ENCODE measurements around the gene GUSB. TPM values are rescaled to one million over a fixed set of nuclear protein-coding genes. Genes with fewer than 3 reads are reported as not detected.

Gene GUSB
- total and polyA plus RNA-seq, 10 of the 15 experiments (the other 5 are each of a cell fraction or from before 2014, with no cell fraction given) = 9.8 to 71.2 (median 45.4) TPM

DNA sequence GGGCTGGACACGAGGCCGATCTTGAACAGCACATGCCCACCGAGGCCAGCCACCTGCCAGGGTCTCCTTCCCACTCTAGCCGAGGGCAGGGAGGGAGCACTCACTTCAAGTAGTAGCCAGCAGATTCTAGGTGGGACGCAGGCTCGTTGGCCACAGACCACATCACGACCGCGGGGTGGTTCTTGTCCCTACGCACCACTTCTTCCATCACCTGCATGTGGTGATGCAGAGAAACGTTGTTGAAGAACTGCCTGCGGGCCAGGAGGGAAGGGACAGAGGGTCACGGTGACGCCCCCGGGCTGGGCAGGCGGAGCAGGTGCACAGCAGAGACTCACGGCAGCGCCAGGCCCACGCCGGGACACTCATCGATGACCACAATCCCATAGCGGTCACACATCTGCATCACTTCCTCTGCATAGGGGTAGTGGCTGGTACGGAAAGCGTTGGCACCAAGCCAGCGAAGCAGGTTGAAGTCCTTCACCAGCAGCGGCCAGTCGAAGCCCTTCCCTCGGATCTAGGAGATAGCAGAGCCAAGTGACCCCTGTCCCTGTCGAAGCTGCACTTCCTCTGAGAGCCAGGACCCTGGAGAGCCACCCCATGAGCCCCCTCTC lies 7.7 kb downstream of the GUSB start (continued):
- TF ChIP-seq NR2C1 (IDR thresholded peaks at IDR 0.05) (no peak), SRF (IDR thresholded peaks at IDR 0.05; ENCODE audit: low read depth in 2 of 2, low read length in 2 of 2) (no peak), ZSCAN29 (IDR thresholded peaks at IDR 0.05) (no peak), MTA2 (IDR thresholded peaks at IDR 0.05; ENCODE audit: low read depth) (no peak), RAD51 (IDR thresholded peaks at IDR 0.05) (no peak), BACH1 (IDR thresholded peaks at IDR 0.05; ENCODE audit: borderline replicate concordance) (no peak)

DNA sequence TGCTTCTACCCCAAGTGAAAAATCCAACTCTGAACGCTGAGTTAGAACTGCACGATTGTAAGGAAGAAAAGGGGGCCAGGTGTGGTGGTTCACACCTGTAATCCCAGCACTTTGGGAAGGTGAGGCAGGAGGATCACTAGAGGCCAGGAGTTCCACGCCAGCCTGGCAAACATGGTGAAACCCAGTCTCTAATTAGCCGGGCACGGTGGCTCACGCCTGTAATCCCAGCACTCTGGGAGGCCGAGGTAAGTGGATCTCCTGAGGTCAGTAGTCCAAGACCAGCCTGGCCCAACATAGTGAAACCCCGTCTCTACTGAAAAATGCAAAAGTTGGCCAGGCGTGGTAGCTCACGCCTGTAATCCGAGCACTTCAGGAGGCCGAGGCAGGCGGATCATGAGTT lies 9.0 kb downstream of the GUSB start:
- intact Hi-C loops (cut with micrococcal nuclease; ENCODE audit: unreplicated experiment) (no loop called here), in situ Hi-C loops (cut with MboI) (no loop called here)
- Histone ChIP-seq H3K4me2 (ENCODE audit: control insufficient read depth, insufficient read depth) (no peak overlapping the region), H3K36me3 (ENCODE audit: control insufficient read depth in 2 of 2, insufficient read depth in 2 of 2, low read length in 1 of 2) (peaks cover 9 to 17% of the 10 kb centered on the region in 2 experiments; a peak in 3 of 4 replicates), H3K79me2 (ENCODE audit: control insufficient read depth, insufficient read depth, low read length) (no peaks in the 10 kb centered on the region; the same call in 1 of the 2 replicates), H3K4me1 (ENCODE audit: control insufficient read depth, insufficient read depth, low read length) (no peaks in the 10 kb centered on the region), H3K9me3 (replicated peaks; ENCODE audit: control insufficient read depth, insufficient read depth, low read length) (no peaks in the 10 kb centered on the region), H3K4me3 (no peak overlapping the region), H3K27me3 (replicated peaks in 1 of 2; ENCODE audit: control insufficient read depth in 2 of 2, insufficient read depth in 2 of 2, low read length in 1 of 2) (no peaks in the 10 kb centered on the region), H4K20me1 (ENCODE audit: control insufficient read depth, insufficient read depth) (no peaks in the 10 kb centered on the region), H2AFZ (ENCODE audit: control insufficient read depth, low read depth, low read length) (no peak overlapping the region), H3K9ac (ENCODE audit: control insufficient read depth, insufficient read depth, low read length) (no peak overlapping the region), H3K27ac (ENCODE audit: control insufficient read depth, insufficient read depth) (no peak overlapping the region)
- FAIRE-seq (no peak), DNase-seq (ENCODE audit: low read depth, low spot score) (no peak), ATAC-seq (no peak)
- ChIA-PET RAD21 (ENCODE audit: unreplicated experiment) (no interaction called here), POLR2A (no interaction called here), CTCF (interaction anchor here (0.7 kb wide), 1 partner anchor 52 kb away, joined by 3 read pairs; no protein-coding TSS in a partner anchor), SMC1A (ENCODE audit: uncharacterized antibody, unreplicated experiment) (no interaction called here)
- 97% methylated on average over 13 of the region's 13 CpGs for WGBS (ENCODE audit: insufficient coverage, insufficient replicate concordance, low lambda C conversion rate, missing lambda C conversion rate)
- BruUV-seq (replicated peaks) = no TSS peak
- TF ChIP-seq POLR2AphosphoS5 (IDR thresholded peaks at IDR 0.05; ENCODE audit: low read length) (no peak), GATAD2B (conservative IDR thresholded peaks at IDR 0.05; ENCODE audit: low read depth) (no peak), EZH2 (IDR thresholded peaks at IDR 0.05; ENCODE audit: borderline replicate concordance, control insufficient read depth, low read depth, low read length) (no peak), MEF2B (IDR thresholded peaks at IDR 0.05; ENCODE audit: partially characterized antibody, poor library complexity, severe bottlenecking) (no peak), ZNF207 (IDR thresholded peaks at IDR 0.05; ENCODE audit: borderline replicate concordance) (no peak), HDAC2 (IDR thresholded peaks at IDR 0.05) (no peak), NR2F1 (conservative IDR thresholded peaks at IDR 0.05) (no peak), BHLHE40 (IDR thresholded peaks at IDR 0.05; ENCODE audit: borderline replicate concordance in 1 of 2, low read depth in 2 of 2, low read length in 1 of 2) (no peak), ETV6 (conservative IDR thresholded peaks at IDR 0.05 in 1 of 2, IDR thresholded peaks at IDR 0.05 in 1 of 2; ENCODE audit: borderline replicate concordance in 1 of 2, low read depth in 1 of 2) (no peak), GABPA (IDR thresholded peaks at IDR 0.05; ENCODE audit: low read depth) (no peak)
- TF ChIP-seq, protein P1, sequence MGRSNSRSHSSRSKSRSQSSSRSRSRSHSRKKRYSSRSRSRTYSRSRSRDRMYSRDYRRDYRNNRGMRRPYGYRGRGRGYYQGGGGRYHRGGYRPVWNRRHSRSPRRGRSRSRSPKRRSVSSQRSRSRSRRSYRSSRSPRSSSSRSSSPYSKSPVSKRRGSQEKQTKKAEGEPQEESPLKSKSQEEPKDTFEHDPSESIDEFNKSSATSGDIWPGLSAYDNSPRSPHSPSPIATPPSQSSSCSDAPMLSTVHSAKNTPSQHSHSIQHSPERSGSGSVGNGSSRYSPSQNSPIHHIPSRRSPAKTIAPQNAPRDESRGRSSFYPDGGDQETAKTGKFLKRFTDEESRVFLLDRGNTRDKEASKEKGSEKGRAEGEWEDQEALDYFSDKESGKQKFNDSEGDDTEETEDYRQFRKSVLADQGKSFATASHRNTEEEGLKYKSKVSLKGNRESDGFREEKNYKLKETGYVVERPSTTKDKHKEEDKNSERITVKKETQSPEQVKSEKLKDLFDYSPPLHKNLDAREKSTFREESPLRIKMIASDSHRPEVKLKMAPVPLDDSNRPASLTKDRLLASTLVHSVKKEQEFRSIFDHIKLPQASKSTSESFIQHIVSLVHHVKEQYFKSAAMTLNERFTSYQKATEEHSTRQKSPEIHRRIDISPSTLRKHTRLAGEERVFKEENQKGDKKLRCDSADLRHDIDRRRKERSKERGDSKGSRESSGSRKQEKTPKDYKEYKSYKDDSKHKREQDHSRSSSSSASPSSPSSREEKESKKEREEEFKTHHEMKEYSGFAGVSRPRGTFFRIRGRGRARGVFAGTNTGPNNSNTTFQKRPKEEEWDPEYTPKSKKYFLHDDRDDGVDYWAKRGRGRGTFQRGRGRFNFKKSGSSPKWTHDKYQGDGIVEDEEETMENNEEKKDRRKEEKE (IDR thresholded peaks at IDR 0.05) = no peak
- TF ChIP-seq, protein P2, sequence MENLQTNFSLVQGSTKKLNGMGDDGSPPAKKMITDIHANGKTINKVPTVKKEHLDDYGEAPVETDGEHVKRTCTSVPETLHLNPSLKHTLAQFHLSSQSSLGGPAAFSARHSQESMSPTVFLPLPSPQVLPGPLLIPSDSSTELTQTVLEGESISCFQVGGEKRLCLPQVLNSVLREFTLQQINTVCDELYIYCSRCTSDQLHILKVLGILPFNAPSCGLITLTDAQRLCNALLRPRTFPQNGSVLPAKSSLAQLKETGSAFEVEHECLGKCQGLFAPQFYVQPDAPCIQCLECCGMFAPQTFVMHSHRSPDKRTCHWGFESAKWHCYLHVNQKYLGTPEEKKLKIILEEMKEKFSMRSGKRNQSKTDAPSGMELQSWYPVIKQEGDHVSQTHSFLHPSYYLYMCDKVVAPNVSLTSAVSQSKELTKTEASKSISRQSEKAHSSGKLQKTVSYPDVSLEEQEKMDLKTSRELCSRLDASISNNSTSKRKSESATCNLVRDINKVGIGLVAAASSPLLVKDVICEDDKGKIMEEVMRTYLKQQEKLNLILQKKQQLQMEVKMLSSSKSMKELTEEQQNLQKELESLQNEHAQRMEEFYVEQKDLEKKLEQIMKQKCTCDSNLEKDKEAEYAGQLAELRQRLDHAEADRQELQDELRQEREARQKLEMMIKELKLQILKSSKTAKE (IDR thresholded peaks at IDR 0.05; ENCODE audit: low read depth, poor library complexity, severe bottlenecking) = no peak

All from GM12878 (cell line).